ENCODE data around the gene RSPH1. TPM values are rescaled to one million over a fixed set of nuclear protein-coding genes. Genes with fewer than 3 reads are reported as not detected.

The RSPH1 gene
- polyA plus RNA-seq, 1 of the 3 experiments (the other 2 are of a cell fraction), result 0.97 TPM

- Histone ChIP-seq H4K20me1 (ENCODE audit: insufficient read depth) (no peaks in the 10 kb centered on the region), H2AFZ (ENCODE audit: low read depth) (no peak overlapping the region), H3K4me3 (ENCODE audit: low read depth in 2 of 2, low read length in 1 of 2) (no peak overlapping the region), H3K9me2 (no peaks in the 10 kb centered on the region), H3F3A (replicated peaks; ENCODE audit: insufficient read depth) (no peaks in the 10 kb centered on the region), H3K9ac (no peak overlapping the region), H3K79me2 (ENCODE audit: insufficient read depth) (no peaks in the 10 kb centered on the region), H3K27ac (ENCODE audit: low read depth in 2 of 2, low read length in 1 of 2) (no peak overlapping the region), H3K4me2 (no peak overlapping the region), H3K27me3 (ENCODE audit: insufficient read depth) (no peaks in the 10 kb centered on the region), H3K36me3 (replicated peaks in 1 of 2; ENCODE audit: control insufficient read depth in 1 of 2, insufficient read depth in 2 of 2, low read length in 1 of 2) (no peaks in the 10 kb centered on the region), H3K4me1 (ENCODE audit: control insufficient read depth in 1 of 2, insufficient read depth in 2 of 2, low read depth in 1 of 2, low read length in 1 of 2) (peaks cover 0 to under 1% of the 10 kb centered on the region in 2 experiments; a peak in 1 of 4 replicates), H3K9me3 (no peaks in the 10 kb centered on the region)
- ChIA-PET POLR2A (no interaction called here), CTCF (interaction anchor here (1.5 kb wide), 1 partner anchor 11 kb away, joined by 3 read pairs; no protein-coding TSS in a partner anchor)
- TF ChIP-seq ELF1 (IDR thresholded peaks at IDR 0.05) (no peak), USF1 (IDR thresholded peaks at IDR 0.05; ENCODE audit: borderline replicate concordance, low read depth) (no peak), TEAD4 (IDR thresholded peaks at IDR 0.05; ENCODE audit: borderline replicate concordance, insufficient read depth) (no peak), NFIC (IDR thresholded peaks at IDR 0.05; ENCODE audit: borderline replicate concordance) (no peak), SMC3 (IDR thresholded peaks at IDR 0.05; ENCODE audit: low read depth, low read length) (no peak), POLR2AphosphoS5 (IDR thresholded peaks at IDR 0.05; ENCODE audit: low read depth, low read length) (no peak), FOXJ3 (CRISPR knock-in tag; IDR thresholded peaks at IDR 0.05) (no peak), FOXM1 (IDR thresholded peaks at IDR 0.05; ENCODE audit: low read depth) (no peak)
- TF ChIP-seq, protein P1, sequence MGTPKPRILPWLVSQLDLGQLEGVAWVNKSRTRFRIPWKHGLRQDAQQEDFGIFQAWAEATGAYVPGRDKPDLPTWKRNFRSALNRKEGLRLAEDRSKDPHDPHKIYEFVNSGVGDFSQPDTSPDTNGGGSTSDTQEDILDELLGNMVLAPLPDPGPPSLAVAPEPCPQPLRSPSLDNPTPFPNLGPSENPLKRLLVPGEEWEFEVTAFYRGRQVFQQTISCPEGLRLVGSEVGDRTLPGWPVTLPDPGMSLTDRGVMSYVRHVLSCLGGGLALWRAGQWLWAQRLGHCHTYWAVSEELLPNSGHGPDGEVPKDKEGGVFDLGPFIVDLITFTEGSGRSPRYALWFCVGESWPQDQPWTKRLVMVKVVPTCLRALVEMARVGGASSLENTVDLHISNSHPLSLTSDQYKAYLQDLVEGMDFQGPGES (IDR thresholded peaks at IDR 0.05; ENCODE audit: low read depth, low read length), result no peak
- TF ChIP-seq, protein P2, sequence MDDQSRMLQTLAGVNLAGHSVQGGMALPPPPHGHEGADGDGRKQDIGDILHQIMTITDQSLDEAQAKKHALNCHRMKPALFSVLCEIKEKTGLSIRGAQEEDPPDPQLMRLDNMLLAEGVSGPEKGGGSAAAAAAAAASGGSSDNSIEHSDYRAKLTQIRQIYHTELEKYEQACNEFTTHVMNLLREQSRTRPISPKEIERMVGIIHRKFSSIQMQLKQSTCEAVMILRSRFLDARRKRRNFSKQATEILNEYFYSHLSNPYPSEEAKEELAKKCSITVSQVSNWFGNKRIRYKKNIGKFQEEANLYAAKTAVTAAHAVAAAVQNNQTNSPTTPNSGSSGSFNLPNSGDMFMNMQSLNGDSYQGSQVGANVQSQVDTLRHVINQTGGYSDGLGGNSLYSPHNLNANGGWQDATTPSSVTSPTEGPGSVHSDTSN (IDR thresholded peaks at IDR 0.05), result no peak
- TF ChIP-seq, protein P3, sequence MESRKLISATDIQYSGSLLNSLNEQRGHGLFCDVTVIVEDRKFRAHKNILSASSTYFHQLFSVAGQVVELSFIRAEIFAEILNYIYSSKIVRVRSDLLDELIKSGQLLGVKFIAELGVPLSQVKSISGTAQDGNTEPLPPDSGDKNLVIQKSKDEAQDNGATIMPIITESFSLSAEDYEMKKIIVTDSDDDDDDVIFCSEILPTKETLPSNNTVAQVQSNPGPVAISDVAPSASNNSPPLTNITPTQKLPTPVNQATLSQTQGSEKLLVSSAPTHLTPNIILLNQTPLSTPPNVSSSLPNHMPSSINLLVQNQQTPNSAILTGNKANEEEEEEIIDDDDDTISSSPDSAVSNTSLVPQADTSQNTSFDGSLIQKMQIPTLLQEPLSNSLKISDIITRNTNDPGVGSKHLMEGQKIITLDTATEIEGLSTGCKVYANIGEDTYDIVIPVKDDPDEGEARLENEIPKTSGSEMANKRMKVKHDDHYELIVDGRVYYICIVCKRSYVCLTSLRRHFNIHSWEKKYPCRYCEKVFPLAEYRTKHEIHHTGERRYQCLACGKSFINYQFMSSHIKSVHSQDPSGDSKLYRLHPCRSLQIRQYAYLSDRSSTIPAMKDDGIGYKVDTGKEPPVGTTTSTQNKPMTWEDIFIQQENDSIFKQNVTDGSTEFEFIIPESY (IDR thresholded peaks at IDR 0.05; ENCODE audit: borderline replicate concordance, low read depth), result no peak
- TF ChIP-seq, protein P4, sequence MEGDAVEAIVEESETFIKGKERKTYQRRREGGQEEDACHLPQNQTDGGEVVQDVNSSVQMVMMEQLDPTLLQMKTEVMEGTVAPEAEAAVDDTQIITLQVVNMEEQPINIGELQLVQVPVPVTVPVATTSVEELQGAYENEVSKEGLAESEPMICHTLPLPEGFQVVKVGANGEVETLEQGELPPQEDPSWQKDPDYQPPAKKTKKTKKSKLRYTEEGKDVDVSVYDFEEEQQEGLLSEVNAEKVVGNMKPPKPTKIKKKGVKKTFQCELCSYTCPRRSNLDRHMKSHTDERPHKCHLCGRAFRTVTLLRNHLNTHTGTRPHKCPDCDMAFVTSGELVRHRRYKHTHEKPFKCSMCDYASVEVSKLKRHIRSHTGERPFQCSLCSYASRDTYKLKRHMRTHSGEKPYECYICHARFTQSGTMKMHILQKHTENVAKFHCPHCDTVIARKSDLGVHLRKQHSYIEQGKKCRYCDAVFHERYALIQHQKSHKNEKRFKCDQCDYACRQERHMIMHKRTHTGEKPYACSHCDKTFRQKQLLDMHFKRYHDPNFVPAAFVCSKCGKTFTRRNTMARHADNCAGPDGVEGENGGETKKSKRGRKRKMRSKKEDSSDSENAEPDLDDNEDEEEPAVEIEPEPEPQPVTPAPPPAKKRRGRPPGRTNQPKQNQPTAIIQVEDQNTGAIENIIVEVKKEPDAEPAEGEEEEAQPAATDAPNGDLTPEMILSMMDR (IDR thresholded peaks at IDR 0.05), result no peak
- DNase-seq, result no peak
- 83% methylated on average over 9 of the region's 13 CpGs for WGBS (ENCODE audit: low lambda C conversion rate)
These were observed 31.6 kb upstream of the RSPH1 start for GRCh38 chr21:42527489-42528158.
